ENCODE data around the gene CCND3. TPM values are rescaled to one million over a fixed set of nuclear protein-coding genes. Genes with fewer than 3 reads are reported as not detected.

The CCND3 gene
- total and polyA plus RNA-seq, 2 of the 8 experiments (the other 6 are each of a cell fraction or from before 2014, with no cell fraction given): 30.6 to 32.9 TPM

DNA sequence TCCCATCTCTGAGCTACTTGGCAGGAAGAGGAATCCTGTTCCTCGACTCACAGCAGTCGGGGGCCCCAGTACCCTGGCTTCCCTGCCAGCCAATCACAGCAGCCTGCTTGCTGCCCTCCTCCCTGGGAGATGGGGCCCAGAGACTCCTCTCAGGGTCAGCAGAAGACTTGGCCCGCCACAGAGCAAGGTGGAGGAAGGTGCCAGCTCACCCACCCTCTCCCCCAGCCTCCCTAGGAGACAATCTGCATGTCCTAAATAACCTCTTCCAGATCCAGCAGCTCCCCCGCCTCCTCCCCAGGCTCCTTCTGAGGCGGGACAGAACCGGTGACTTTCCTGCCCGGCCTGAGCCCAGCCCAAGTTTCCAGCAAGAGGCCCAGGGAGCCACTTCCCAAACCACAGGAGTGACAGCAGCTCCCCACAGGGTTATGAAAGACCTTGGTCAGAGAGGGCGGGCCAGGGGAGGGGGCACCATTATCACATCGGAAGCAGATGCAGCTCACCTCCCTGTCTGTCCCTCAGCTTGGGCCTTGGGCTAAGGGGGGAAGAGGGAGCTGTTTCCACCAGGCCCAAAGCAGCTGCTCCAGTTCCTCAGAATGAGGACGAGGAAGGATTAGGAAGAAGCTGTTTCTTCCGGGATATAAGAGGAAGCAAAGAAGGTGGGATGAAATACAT is 2.3 kb downstream of the CCND3 start:
- no peak overlapping the region for H3K56ac ChIP-seq (replicated peaks; ENCODE audit: insufficient read length, low read depth, low read length)
- peak overlapping the region in 3 of 4 experiments; percentile 12 to 91 (median 14); a peak in 5 of 8 replicates for H3K4me3 ChIP-seq (ENCODE audit: extremely low read depth in 1 of 4, insufficient read depth in 2 of 4, low read depth in 3 of 4, low read length in 4 of 4)
- H4K8ac ChIP-seq (ENCODE audit: extremely low read depth, insufficient read depth, low read length): no peak overlapping the region
- peak overlapping the region; percentile 88; the same call in 1 of the 2 replicates for H2BK15ac ChIP-seq (ENCODE audit: low read length)
- H3K36me3 ChIP-seq (ENCODE audit: control insufficient read depth in 2 of 4, insufficient read depth in 4 of 4, low read length in 3 of 4): peaks cover 7 to 15% (median 8%) of the 10 kb centered on the region in 4 experiments; a peak in 4 of 8 replicates
- H3K27ac ChIP-seq (ENCODE audit: low read depth, low read length): peak overlapping the region; percentile 51; the same call in 1 of the 2 replicates
- no peak overlapping the region for H2BK120ac ChIP-seq (replicated peaks; ENCODE audit: low read depth, low read length)
- H2BK12ac ChIP-seq (ENCODE audit: low read depth, low read length): peak overlapping the region; percentile 99
- 12% methylated on average over 11 of the region's 11 CpGs; no CpG with 5 or more reads in 1 of the 2 experiments for WGBS, 2 experiments (ENCODE audit: extremely low coverage in 1 of 2, insufficient coverage in 1 of 2, insufficient read length in 1 of 2, insufficient replicate concordance in 2 of 2, low coverage in 1 of 2, low lambda C conversion rate in 2 of 2, missing lambda C conversion rate in 1 of 2)
- H3K4me2 ChIP-seq (ENCODE audit: insufficient read depth in 1 of 2, low read depth in 2 of 2, low read length in 2 of 2): peak overlapping the region; percentile 98 to 99
- H2AFZ ChIP-seq (ENCODE audit: low read length): no peak overlapping the region
- no peak overlapping the region for H4K5ac ChIP-seq (ENCODE audit: insufficient read length, low read depth, low read length)
- H3K9ac ChIP-seq (replicated peaks in 1 of 4; ENCODE audit: extremely low read depth in 1 of 4, low read depth in 3 of 4, low read length in 3 of 4): no peak overlapping the region
- DNase-seq (ENCODE audit: low read depth in 1 of 2, low spot score in 2 of 2): peak in 1 of 2 experiments; percentile 69
- H3K4ac ChIP-seq (replicated peaks; ENCODE audit: insufficient read length, low read depth, low read length): no peak overlapping the region
- no peak for FAIRE-seq
- H3K79me1 ChIP-seq (ENCODE audit: low read depth, low read length): peaks cover 2% of the 10 kb centered on the region; the same call in 1 of the 2 replicates
- POLR2A ChIA-PET (ENCODE audit: partially characterized antibody): interaction anchor here (0.6 to 16.6 kb wide), 21 partner anchors 10 to 215 kb away, joined by 3 to 235 read pairs (median 4); partner anchors contain the start of genes BYSL, MED20, TAF8 and TOMM6
- H4K20me1 ChIP-seq (replicated peaks in 1 of 2; ENCODE audit: control insufficient read depth in 1 of 2, insufficient read depth in 2 of 2, low read length in 2 of 2): peaks cover under 1 to 3% of the 10 kb centered on the region in 2 experiments
- H3K23ac ChIP-seq (ENCODE audit: insufficient read length): no peak overlapping the region
- 0 out of 2 replicates have a peak overlapping the region, but pooled peaks have one; percentile 70 for H2AK5ac ChIP-seq (ENCODE audit: low read depth, low read length)
- CTCF ChIA-PET (ENCODE audit: partially characterized antibody): interaction anchor here (0.5 to 13.7 kb wide), 27 partner anchors 11 to 662 kb away, joined by 3 to 219 read pairs (median 4); partner anchors contain the start of genes BYSL, MED20, NCR2 and TAF8
- H2BK20ac ChIP-seq (ENCODE audit: low read length): no peak overlapping the region
- H3K79me2 ChIP-seq (ENCODE audit: control insufficient read depth in 1 of 2, insufficient read depth in 2 of 2, low read length in 2 of 2): peaks cover 0 to 10% of the 10 kb centered on the region in 2 experiments; a peak in 1 of 4 replicates
- no peaks in the 10 kb centered on the region for H3K27me3 ChIP-seq (replicated peaks in 1 of 4; ENCODE audit: control insufficient read depth in 3 of 4, extremely low read depth in 1 of 4, insufficient read depth in 3 of 4, low read length in 3 of 4)
- H3K18ac ChIP-seq (ENCODE audit: extremely low read depth, low read length): peak overlapping the region; percentile 84; the same call in 1 of the 2 replicates
- H4K91ac ChIP-seq (replicated peaks; ENCODE audit: insufficient read length, low read length): no peak overlapping the region
- peaks cover 6 to 31% (median 23%) of the 10 kb centered on the region in 4 experiments for H3K4me1 ChIP-seq (replicated peaks in 1 of 4; ENCODE audit: control insufficient read depth in 3 of 4, insufficient read depth in 4 of 4, low read length in 3 of 4)
- H3K9me3 ChIP-seq (ENCODE audit: insufficient read depth in 2 of 2, low read depth in 1 of 2, low read length in 1 of 2): no peaks in the 10 kb centered on the region
- H3K14ac ChIP-seq (ENCODE audit: insufficient read length): no peak overlapping the region
- peak overlapping the region; percentile 63; the same call in 1 of the 2 replicates for H2BK5ac ChIP-seq (ENCODE audit: low read depth, low read length)
- peaks cover 17% of the 10 kb centered on the region for H3K23me2 ChIP-seq (ENCODE audit: low read depth, low read length)
- peak in 1 of 2 experiments; percentile 57; a peak in 2 of 3 replicates for TF ChIP-seq POLR2A (IDR thresholded peaks at IDR 0.05; ENCODE audit: control extremely low read depth in 1 of 2, low read depth in 2 of 2, low read length in 2 of 2)
- TF ChIP-seq SIN3A (conservative IDR thresholded peaks at IDR 0.05 in 1 of 2, IDR thresholded peaks at IDR 0.05 in 1 of 2; ENCODE audit: low read depth in 1 of 2, low read length in 2 of 2): peak in 1 of 2 experiments; percentile 15; a peak in 1 of 4 replicates
- peak; percentile 23 for TF ChIP-seq RBBP5 (IDR thresholded peaks at IDR 0.05; ENCODE audit: borderline replicate concordance, low read depth, low read length)
- peak; percentile 9; the same call in 1 of the 2 replicates for TF ChIP-seq TAF1 (IDR thresholded peaks at IDR 0.05; ENCODE audit: low read depth, low read length)
- TF ChIP-seq ASH2L (IDR thresholded peaks at IDR 0.05; ENCODE audit: low read length): peak; percentile 37
- TF ChIP-seq CTBP2 (IDR thresholded peaks at IDR 0.05; ENCODE audit: borderline replicate concordance, insufficient read depth, insufficient read length, low read length): no peak
- TF ChIP-seq CREB1 (IDR thresholded peaks at IDR 0.05): 0 out of 2 replicates have a peak, but pooled peaks have one; percentile 42
- no peak for TF ChIP-seq YY1 (IDR thresholded peaks at IDR 0.05; ENCODE audit: low read depth, low read length)
- no peak for TF ChIP-seq GTF2F1 (IDR thresholded peaks at IDR 0.05; ENCODE audit: borderline replicate concordance, low read depth, low read length)
- TF ChIP-seq EP300 (IDR thresholded peaks at IDR 0.05; ENCODE audit: borderline replicate concordance in 1 of 2, low read depth in 2 of 2, low read length in 2 of 2): peak in 1 of 2 experiments; percentile 10; a peak in 1 of 3 replicates
- TF ChIP-seq POLR2AphosphoS5 (IDR thresholded peaks at IDR 0.05; ENCODE audit: low read depth, low read length): peak; percentile 54; the same call in 1 of the 2 replicates

Data from H1 (cell line).